Measurements from ENCODE around the gene EMP1.

Gene EMP1

GRCh38 chr12:13196130-13196921 is at the start of gene EMP1:
TSS of gene EMP1 (plus strand) at chr12:13196726. CDS start at chr12:13211511, 14,785 bp downstream.
- H3K4me1 ChIP-seq (ENCODE audit: control insufficient read depth in 5 of 5, insufficient read depth in 5 of 5, low read length in 5 of 5): peaks cover 19 to 71% (median 59%) of the 10 kb centered on the region in 5 donors

GRCh38 chr12:13147688-13148484 is 48.6 kb upstream of the EMP1 start:
- peak overlapping the region; percentile 88 for H3K27ac ChIP-seq (ENCODE audit: low read depth, low read length)
- peaks cover 9 to 80% (median 56%) of the 10 kb centered on the region in 5 donors for H3K4me1 ChIP-seq (ENCODE audit: control insufficient read depth in 5 of 5, insufficient read depth in 5 of 5, low read length in 5 of 5)
- no peaks in the 10 kb centered on the region for H3K36me3 ChIP-seq (ENCODE audit: control insufficient read depth in 5 of 5, insufficient read depth in 5 of 5, low read length in 5 of 5)
- H3K4me3 ChIP-seq (ENCODE audit: low read depth in 1 of 5, low read length in 5 of 5): no peak overlapping the region
- no peaks in the 10 kb centered on the region for H3K27me3 ChIP-seq (ENCODE audit: control insufficient read depth in 5 of 5, insufficient read depth in 4 of 5, low read length in 5 of 5)
- peak overlapping the region in 2 of 5 donors; percentile 14 to 75 for H3K9ac ChIP-seq (ENCODE audit: low read length in 5 of 5)
- peaks cover 0 to 3% (median 0%) of the 10 kb centered on the region in 5 donors for H3K9me3 ChIP-seq (ENCODE audit: control insufficient read depth in 5 of 5, low read length in 5 of 5)

More at GRCh38 chr12:13196130-13196921, at the start of gene EMP1:
- H3K4me3 ChIP-seq (ENCODE audit: low read depth in 1 of 5, low read length in 5 of 5): peak within 1 kb of the TSS; percentile 90 to 99 (median 95)
- H3K36me3 ChIP-seq (ENCODE audit: control insufficient read depth in 5 of 5, insufficient read depth in 5 of 5, low read length in 5 of 5): peaks cover 6 to 23% (median 15%) of the 10 kb centered on the region in 5 donors
- peak within 1 kb of the TSS; percentile 95 to 100 (median 98) for H3K9ac ChIP-seq (ENCODE audit: low read length in 5 of 5)
- no peaks in the 10 kb centered on the region for H3K27me3 ChIP-seq (ENCODE audit: control insufficient read depth in 5 of 5, insufficient read depth in 4 of 5, low read length in 5 of 5)
- H3K27ac ChIP-seq (ENCODE audit: low read depth, low read length): peak within 1 kb of the TSS; percentile 100
- H3K9me3 ChIP-seq (ENCODE audit: control insufficient read depth in 5 of 5, low read length in 5 of 5): no peaks in the 10 kb centered on the region

GRCh38 chr12:13148485-13148847 is 48.1 kb upstream of the EMP1 start:
- H3K9me3 ChIP-seq (ENCODE audit: control insufficient read depth in 5 of 5, low read length in 5 of 5): peaks cover 0 to 3% (median 0%) of the 10 kb centered on the region in 5 donors
- peaks cover 11 to 86% (median 62%) of the 10 kb centered on the region in 5 donors for H3K4me1 ChIP-seq (ENCODE audit: control insufficient read depth in 5 of 5, insufficient read depth in 5 of 5, low read length in 5 of 5)
- H3K9ac ChIP-seq (ENCODE audit: low read length in 5 of 5): peak overlapping the region in 1 of 5 donors; percentile 75
- no peaks in the 10 kb centered on the region for H3K27me3 ChIP-seq (ENCODE audit: control insufficient read depth in 5 of 5, insufficient read depth in 4 of 5, low read length in 5 of 5)
- no peaks in the 10 kb centered on the region for H3K36me3 ChIP-seq (ENCODE audit: control insufficient read depth in 5 of 5, insufficient read depth in 5 of 5, low read length in 5 of 5)
- H3K27ac ChIP-seq (ENCODE audit: low read depth, low read length): peak overlapping the region; percentile 88
- no peak overlapping the region for H3K4me3 ChIP-seq (ENCODE audit: low read depth in 1 of 5, low read length in 5 of 5)

- Histone ChIP-seq H3K9me3 (ENCODE audit: control insufficient read depth in 5 of 5, low read length in 5 of 5) (peaks cover 0 to 3% (median 0%) of the 10 kb centered on the region in 5 donors), H3K9ac (ENCODE audit: low read length in 5 of 5) (peak overlapping the region in 2 of 5 donors; percentile 46 to 75), H3K4me1 (ENCODE audit: control insufficient read depth in 5 of 5, insufficient read depth in 5 of 5, low read length in 5 of 5) (peaks cover 11 to 86% (median 70%) of the 10 kb centered on the region in 5 donors), H3K27me3 (ENCODE audit: control insufficient read depth in 5 of 5, insufficient read depth in 4 of 5, low read length in 5 of 5) (no peaks in the 10 kb centered on the region), H3K36me3 (ENCODE audit: control insufficient read depth in 5 of 5, insufficient read depth in 5 of 5, low read length in 5 of 5) (no peaks in the 10 kb centered on the region), H3K4me3 (ENCODE audit: low read depth in 1 of 5, low read length in 5 of 5) (no peak overlapping the region), H3K27ac (ENCODE audit: low read depth, low read length) (peak overlapping the region; percentile 88)
Observed at GRCh38 chr12:13149411-13149810, 47.1 kb upstream of the EMP1 start.

- no peaks in the 10 kb centered on the region for H3K36me3 ChIP-seq (ENCODE audit: control insufficient read depth in 5 of 5, insufficient read depth in 5 of 5, low read length in 5 of 5)
- no peak overlapping the region for H3K4me3 ChIP-seq (ENCODE audit: low read depth in 1 of 5, low read length in 5 of 5)
- H3K4me1 ChIP-seq (ENCODE audit: control insufficient read depth in 5 of 5, insufficient read depth in 5 of 5, low read length in 5 of 5): peaks cover 6 to 64% (median 64%) of the 10 kb centered on the region in 5 donors
- H3K9me3 ChIP-seq (ENCODE audit: control insufficient read depth in 5 of 5, low read length in 5 of 5): peaks cover 0 to 3% (median 0%) of the 10 kb centered on the region in 5 donors
- H3K27me3 ChIP-seq (ENCODE audit: control insufficient read depth in 5 of 5, insufficient read depth in 4 of 5, low read length in 5 of 5): no peaks in the 10 kb centered on the region
- peak overlapping the region in 1 of 5 donors; percentile 64 for H3K9ac ChIP-seq (ENCODE audit: low read length in 5 of 5)
- peak overlapping the region; percentile 86 for H3K27ac ChIP-seq (ENCODE audit: low read depth, low read length)
Observed at GRCh38 chr12:13152281-13152680, 44.2 kb upstream of the EMP1 start.

GRCh38 chr12:13152756-13153155 is 43.8 kb upstream of the EMP1 start:
- Histone ChIP-seq H3K4me3 (ENCODE audit: low read depth in 1 of 5, low read length in 5 of 5) (peak overlapping the region in 1 of 5 donors; percentile 25), H3K36me3 (ENCODE audit: control insufficient read depth in 5 of 5, insufficient read depth in 5 of 5, low read length in 5 of 5) (no peaks in the 10 kb centered on the region), H3K9me3 (ENCODE audit: control insufficient read depth in 5 of 5, low read length in 5 of 5) (peaks cover 0 to 3% (median 0%) of the 10 kb centered on the region in 5 donors), H3K9ac (ENCODE audit: low read length in 5 of 5) (peak overlapping the region in 1 of 5 donors; percentile 64), H3K4me1 (ENCODE audit: control insufficient read depth in 5 of 5, insufficient read depth in 5 of 5, low read length in 5 of 5) (peaks cover 6 to 60% (median 59%) of the 10 kb centered on the region in 5 donors), H3K27ac (ENCODE audit: low read depth, low read length) (peak overlapping the region; percentile 86), H3K27me3 (ENCODE audit: control insufficient read depth in 5 of 5, insufficient read depth in 4 of 5, low read length in 5 of 5) (no peaks in the 10 kb centered on the region)

GRCh38 chr12:13153180-13153579 is 43.3 kb upstream of the EMP1 start:
- H3K9ac ChIP-seq (ENCODE audit: low read length in 5 of 5): peak overlapping the region in 2 of 5 donors; percentile 53 to 64
- no peaks in the 10 kb centered on the region for H3K27me3 ChIP-seq (ENCODE audit: control insufficient read depth in 5 of 5, insufficient read depth in 4 of 5, low read length in 5 of 5)
- no peak overlapping the region for H3K4me3 ChIP-seq (ENCODE audit: low read depth in 1 of 5, low read length in 5 of 5)
- peaks cover 6 to 56% (median 55%) of the 10 kb centered on the region in 5 donors for H3K4me1 ChIP-seq (ENCODE audit: control insufficient read depth in 5 of 5, insufficient read depth in 5 of 5, low read length in 5 of 5)
- H3K36me3 ChIP-seq (ENCODE audit: control insufficient read depth in 5 of 5, insufficient read depth in 5 of 5, low read length in 5 of 5): no peaks in the 10 kb centered on the region
- peak overlapping the region; percentile 86 for H3K27ac ChIP-seq (ENCODE audit: low read depth, low read length)
- H3K9me3 ChIP-seq (ENCODE audit: control insufficient read depth in 5 of 5, low read length in 5 of 5): peaks cover 0 to 3% (median 0%) of the 10 kb centered on the region in 5 donors

GRCh38 chr12:13154027-13154538 is 42.4 kb upstream of the EMP1 start:
- Histone ChIP-seq H3K36me3 (ENCODE audit: control insufficient read depth in 5 of 5, insufficient read depth in 5 of 5, low read length in 5 of 5) (no peaks in the 10 kb centered on the region), H3K4me3 (ENCODE audit: low read depth in 1 of 5, low read length in 5 of 5) (peak overlapping the region in 1 of 5 donors; percentile 15), H3K4me1 (ENCODE audit: control insufficient read depth in 5 of 5, insufficient read depth in 5 of 5, low read length in 5 of 5) (peaks cover 3 to 48% (median 48%) of the 10 kb centered on the region in 5 donors), H3K9ac (ENCODE audit: low read length in 5 of 5) (peak overlapping the region in 2 of 5 donors; percentile 35 to 64), H3K27me3 (ENCODE audit: control insufficient read depth in 5 of 5, insufficient read depth in 4 of 5, low read length in 5 of 5) (no peaks in the 10 kb centered on the region), H3K9me3 (ENCODE audit: control insufficient read depth in 5 of 5, low read length in 5 of 5) (peaks cover 0 to 3% (median 0%) of the 10 kb centered on the region in 5 donors), H3K27ac (ENCODE audit: low read depth, low read length) (peak overlapping the region; percentile 86)

- Histone ChIP-seq H3K9me3 (ENCODE audit: control insufficient read depth in 5 of 5, low read length in 5 of 5) (peaks cover 0 to 3% (median 0%) of the 10 kb centered on the region in 5 donors), H3K4me3 (ENCODE audit: low read depth in 1 of 5, low read length in 5 of 5) (no peak overlapping the region), H3K27ac (ENCODE audit: low read depth, low read length) (peak overlapping the region; percentile 86), H3K36me3 (ENCODE audit: control insufficient read depth in 5 of 5, insufficient read depth in 5 of 5, low read length in 5 of 5) (no peaks in the 10 kb centered on the region), H3K27me3 (ENCODE audit: control insufficient read depth in 5 of 5, insufficient read depth in 4 of 5, low read length in 5 of 5) (no peaks in the 10 kb centered on the region), H3K4me1 (ENCODE audit: control insufficient read depth in 5 of 5, insufficient read depth in 5 of 5, low read length in 5 of 5) (peaks cover 3 to 41% (median 40%) of the 10 kb centered on the region in 5 donors), H3K9ac (ENCODE audit: low read length in 5 of 5) (peak overlapping the region in 2 of 5 donors; percentile 59 to 64)
Observed at GRCh38 chr12:13154831-13155230, 41.7 kb upstream of the EMP1 start.
